Right cardiac atrium (tissue), 5 donors: ENCODE results near the gene FAM13C. TPM values are rescaled to one million over a fixed set of nuclear protein-coding genes. Genes with fewer than 3 reads are reported as not detected.
"Not testable (repeated sequence)": the region's sequence is repeated elsewhere in the genome, so short reads cannot be mapped to it uniquely, and the experiment has no call there.

ENCODE experiments used
- ATAC-seq, 2 donors: fragments of 200-7000 bp; cut with Tn5 transposase; one replicate each; pipeline versions ENCODE4 v1.8.0 to v1.9.1; 2020; ENCODE audit warnings: moderate library complexity in 2 of 2, mild to moderate bottlenecking in 1 of 2
- DNase-seq, 3 donors: peaks; one replicate each; pipeline ENCODE4 v3.0.0-alpha.2; 2020
- H3K27ac ChIP-seq: one replicate; pipeline ENCODE4 v1.5.1; 2013; ENCODE audit warnings: mild to moderate bottlenecking, low read length, control low read depth, moderate library complexity
- H3K27me3 ChIP-seq: one replicate; pipeline ENCODE4 v1.6.1; 2013; ENCODE audit not compliant: control insufficient read depth, insufficient read depth
- H3K4me1 ChIP-seq: one replicate; pipeline ENCODE4 v1.6.1; 2013; ENCODE audit warnings: low read length; ENCODE audit not compliant: control insufficient read depth, insufficient read depth
- H3K4me3 ChIP-seq: one replicate; pipeline ENCODE4 v1.5.1; 2013; ENCODE audit warnings: low read length, control low read depth
- H3K9me3 ChIP-seq: one replicate; pipeline ENCODE4 v1.6.1; 2013; ENCODE audit warnings: low read length; ENCODE audit not compliant: control insufficient read depth
- WGBS: extraction: QIAGEN DNeasy Blood & Tissue Kit; methylation state at CpG from one replicate; pipeline ENCODE4 v1.1.7; 2013; 5-methylcytosine and 5-hydroxymethylcytosine counted together
- intact Hi-C, 4 donors: fragments of 100-400 bp; cut with DNase I; formaldehyde crosslinking; loops; one replicate each; pipeline versions ENCODE4 v1.11.0 to v1.14.0; 2022 to 2023
- polyA plus RNA-seq: library from polyadenylated mRNA; stranded (reverse); fragments of 200-250 nt; gene quantifications from one replicate; pipeline ENCODE4 v1.2.3, GENCODE V29; 2013
- total RNA-seq, 4 donors: library from RNA; stranded (reverse); fragmentation: NEBNext Ultra II Directional; extraction: Animal tissue kit (Norgen Biotek cat#: 25700); gene quantifications; one replicate each; pipeline ENCODE4 v1.2.1, GENCODE V29; 2021
- donor health status: healthy with polysubstance abuse.
- donor health status: DM: no; HTN: yes; CAD: no.
- donor health status: DM: no; HTN: no; CAD: no.
- donor health status: DM: no; HTN: yes; CAD: no; lungs with severe emphysema.
- donor health status: DM: yes; HTN: yes; CAD: no.

FAM13C gene
- total and polyA plus RNA-seq, 5 donors, result 3.2 to 6.8 (median 5.3) TPM

DNA sequence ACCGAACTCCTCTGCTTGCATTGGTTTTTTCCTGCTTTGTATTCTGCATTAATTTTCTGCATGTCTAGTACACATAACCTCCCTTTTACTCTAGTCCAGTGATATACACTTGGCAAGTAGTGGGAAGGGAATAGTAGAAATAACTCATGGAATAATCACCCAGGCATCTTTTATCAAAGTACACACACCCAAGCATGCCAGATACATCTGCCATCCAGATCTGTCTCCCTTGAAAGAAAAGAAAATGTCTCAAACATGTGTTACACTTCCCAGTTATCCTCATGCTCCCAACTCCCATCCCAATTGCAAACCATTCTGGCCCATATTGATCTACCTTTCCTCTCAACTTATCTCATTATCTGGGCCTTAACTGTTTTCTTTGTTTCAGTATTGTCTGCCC, 106.9 kb downstream of the FAM13C start:
- WGBS, result 96% methylated on average over 1 of the region's 1 CpG
- DNase-seq (no peak), ATAC-seq (no peak)
- Histone ChIP-seq H3K27me3 (no peaks in the 10 kb centered on the region), H3K4me3 (no peak overlapping the region), H3K27ac (no peak overlapping the region), H3K4me1 (no peaks in the 10 kb centered on the region), H3K9me3 (no peaks in the 10 kb centered on the region)
- intact Hi-C loops, result no loop called here

DNA sequence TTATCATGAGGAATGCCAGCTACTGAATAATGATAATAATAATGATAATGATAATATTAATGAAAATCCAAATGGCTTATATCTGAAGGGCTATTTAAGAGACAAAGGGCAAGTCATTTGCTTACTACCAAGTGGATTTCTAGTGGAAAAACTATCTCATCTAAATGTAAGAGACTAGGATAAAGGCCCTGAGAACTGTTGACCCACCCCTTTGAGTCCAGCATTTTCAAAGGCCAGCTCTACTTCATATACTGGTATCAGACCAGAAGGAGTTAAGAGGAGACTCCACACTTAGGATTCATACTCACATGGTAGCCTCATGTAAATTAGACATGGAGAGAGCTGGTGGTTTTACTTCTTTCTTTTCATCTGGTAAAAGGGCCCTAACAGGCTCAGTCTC, 109.9 kb downstream of the FAM13C start:
- H3K27ac ChIP-seq, result no peak overlapping the region

DNA sequence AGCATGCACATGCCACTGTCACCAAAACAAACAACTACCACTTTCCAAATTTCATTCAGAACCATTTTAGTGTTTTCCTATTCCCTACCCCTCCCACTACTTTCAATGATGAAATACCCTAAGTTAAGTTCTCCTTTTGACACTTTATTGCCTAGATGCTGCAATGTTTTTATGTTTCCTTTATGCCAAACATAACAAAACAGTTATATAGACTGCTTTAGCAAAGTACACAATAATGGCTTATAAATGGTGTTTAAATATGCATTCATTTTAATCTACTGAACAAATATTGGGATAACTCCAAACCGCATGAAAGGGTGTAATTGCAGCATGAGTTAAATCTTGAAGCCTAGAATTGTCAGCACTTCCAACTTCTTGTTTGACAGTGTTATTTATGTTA, 116.7 kb downstream of the FAM13C start:
- Histone ChIP-seq H3K27me3 (no peaks in the 10 kb centered on the region), H3K27ac (no peak overlapping the region), H3K4me3 (no peak overlapping the region), H3K4me1 (no peaks in the 10 kb centered on the region), H3K9me3 (no peaks in the 10 kb centered on the region)
- WGBS, result 72% methylated on average over 1 of the region's 1 CpG
- ATAC-seq (no peak), DNase-seq (no peak)
- intact Hi-C loops, result loop anchor here in 3 of 4 donors (10.0 kb wide), 3 partner anchors 109 to 329 kb away; no protein-coding TSS in a partner anchor

More for the DNA sequence above, 109.9 kb downstream of the FAM13C start:
- intact Hi-C loops, result no loop called here
- Histone ChIP-seq H3K4me1 (no peaks in the 10 kb centered on the region), H3K4me3 (no peak overlapping the region), H3K9me3 (no peaks in the 10 kb centered on the region), H3K27me3 (no peaks in the 10 kb centered on the region)
- ATAC-seq, result no peak
- no peak for DNase-seq

DNA sequence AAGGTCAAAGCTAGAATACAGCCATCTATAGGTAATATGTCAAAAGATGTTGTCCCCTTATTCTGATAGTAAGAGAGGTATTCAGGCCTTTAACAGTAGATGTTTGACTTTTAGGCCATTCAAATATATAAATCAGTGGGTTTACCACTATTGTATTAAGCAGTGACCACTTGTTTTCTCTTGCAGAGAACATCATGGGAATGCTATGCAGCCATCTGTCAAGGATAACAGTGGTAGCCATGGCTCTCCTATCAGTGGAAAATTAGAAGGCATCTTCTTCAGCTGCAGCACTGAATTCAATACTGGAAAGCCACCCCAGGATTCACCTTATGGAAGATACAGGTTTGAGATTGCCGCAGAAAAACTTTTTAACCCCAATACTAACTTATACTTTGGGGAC, 117.5 kb downstream of the FAM13C start:
- no peak overlapping the region for H3K27ac ChIP-seq
- WGBS, result 95% methylated on average over 1 of the region's 1 CpG
- H3K4me1 ChIP-seq, result no peaks in the 10 kb centered on the region
- H3K27me3 ChIP-seq, result no peaks in the 10 kb centered on the region
- ATAC-seq (no peak), DNase-seq (no peak)
- intact Hi-C loops, result loop anchor here in 3 of 4 donors (5.0 to 10.0 kb wide), 5 partner anchors 110 to 377 kb away; no protein-coding TSS in a partner anchor
- no peak overlapping the region for H3K4me3 ChIP-seq
- H3K9me3 ChIP-seq, result no peaks in the 10 kb centered on the region

DNA sequence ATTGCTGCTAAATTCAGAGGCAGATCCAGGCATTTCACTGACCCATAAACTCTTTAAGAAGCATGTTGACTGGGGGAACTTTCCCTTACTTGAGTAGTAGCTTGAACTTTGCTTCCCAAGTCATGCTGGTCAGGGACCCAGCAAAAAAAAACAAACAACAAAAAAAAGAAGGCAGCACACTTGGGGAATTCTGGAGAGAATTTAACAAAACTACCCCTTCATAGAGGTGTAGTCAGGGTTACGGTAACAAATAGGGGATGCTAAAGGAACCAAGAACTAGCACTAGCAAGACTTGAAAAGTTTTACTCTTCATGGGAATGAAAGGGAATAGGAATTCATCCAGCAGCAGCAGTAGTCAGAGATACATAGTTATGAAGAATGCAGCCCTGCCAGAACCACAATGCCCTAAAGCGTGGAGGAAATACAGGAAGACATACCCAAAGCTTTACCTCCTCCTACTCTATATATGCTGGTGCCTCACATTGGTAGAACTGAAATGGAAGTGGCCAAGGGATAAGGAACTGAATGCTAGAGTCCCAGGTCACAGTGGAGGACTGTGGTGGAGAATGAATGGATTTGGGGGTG, 118.6 kb downstream of the FAM13C start:
- DNase-seq, result no peak
- WGBS, result 96% methylated on average over 2 of the region's 2 CpGs
- no peaks in the 10 kb centered on the region for H3K27me3 ChIP-seq
- H3K9me3 ChIP-seq, result no peaks in the 10 kb centered on the region
- H3K4me3 ChIP-seq, result no peak overlapping the region
- no peak for ATAC-seq
- H3K27ac ChIP-seq, result no peak overlapping the region
- intact Hi-C loops, result loop anchor here in 3 of 4 donors (5.0 to 10.0 kb wide), 5 partner anchors 111 to 379 kb away; no protein-coding TSS in a partner anchor
- no peaks in the 10 kb centered on the region for H3K4me1 ChIP-seq

DNA sequence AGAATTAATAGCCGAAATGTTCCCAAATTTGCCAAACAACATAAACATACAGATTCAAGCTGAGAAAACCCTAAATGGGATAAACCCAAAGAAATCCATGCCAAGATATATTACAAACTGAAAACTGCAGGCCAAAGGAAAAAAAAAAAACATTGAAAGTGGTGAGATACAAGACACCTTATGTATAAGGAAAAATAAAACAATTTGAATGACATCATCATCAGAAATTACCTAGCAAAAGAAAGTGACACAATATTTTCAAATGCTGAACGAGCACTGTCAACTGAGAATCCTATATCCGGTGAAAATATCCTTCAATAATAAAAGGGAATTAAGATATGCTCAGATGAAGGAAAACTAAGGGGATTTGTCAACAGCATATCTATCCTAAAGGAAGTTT, 119.4 kb downstream of the FAM13C start:
- Histone ChIP-seq H3K27ac (no peak overlapping the region), H3K4me3 (no peak overlapping the region), H3K9me3 (no peaks in the 10 kb centered on the region), H3K4me1 (no peaks in the 10 kb centered on the region), H3K27me3 (no peaks in the 10 kb centered on the region)
- DNase-seq, result no peak
- intact Hi-C loops, result loop anchor here in 3 of 4 donors (5.0 to 10.0 kb wide), 5 partner anchors 112 to 379 kb away; no protein-coding TSS in a partner anchor
- ATAC-seq, result no peak
- WGBS, result 89% methylated on average over 3 of the region's 3 CpGs

DNA sequence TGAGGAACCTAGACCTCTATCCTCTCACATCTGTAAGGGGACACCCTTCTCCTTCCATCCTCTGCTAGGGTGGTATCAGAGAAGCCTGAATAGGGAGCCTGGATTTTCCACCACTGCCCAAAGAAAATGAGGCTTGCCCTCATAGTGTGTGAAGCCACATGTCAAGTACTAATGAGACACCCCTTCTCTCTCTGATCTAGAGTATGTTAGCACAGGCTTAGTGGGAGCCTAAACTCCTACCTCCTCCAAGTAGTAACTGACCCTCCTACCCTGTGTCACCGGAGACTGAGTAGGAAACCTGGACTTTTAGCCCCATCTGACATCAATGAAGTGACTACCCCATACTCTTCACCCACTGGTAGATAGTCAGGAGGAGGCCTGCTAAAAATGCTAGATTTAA, 120.3 kb downstream of the FAM13C start:
- intact Hi-C loops, result loop anchor here in 3 of 4 donors (5.0 to 10.0 kb wide), 5 partner anchors 113 to 380 kb away; no protein-coding TSS in a partner anchor
- Histone ChIP-seq H3K4me3 (no peak overlapping the region), H3K4me1 (no peaks in the 10 kb centered on the region), H3K27ac (no peak overlapping the region), H3K27me3 (no peaks in the 10 kb centered on the region), H3K9me3 (no peaks in the 10 kb centered on the region)
- DNase-seq (no peak), ATAC-seq (no peak)
- 96% methylated on average over 1 of the region's 1 CpG for WGBS

DNA sequence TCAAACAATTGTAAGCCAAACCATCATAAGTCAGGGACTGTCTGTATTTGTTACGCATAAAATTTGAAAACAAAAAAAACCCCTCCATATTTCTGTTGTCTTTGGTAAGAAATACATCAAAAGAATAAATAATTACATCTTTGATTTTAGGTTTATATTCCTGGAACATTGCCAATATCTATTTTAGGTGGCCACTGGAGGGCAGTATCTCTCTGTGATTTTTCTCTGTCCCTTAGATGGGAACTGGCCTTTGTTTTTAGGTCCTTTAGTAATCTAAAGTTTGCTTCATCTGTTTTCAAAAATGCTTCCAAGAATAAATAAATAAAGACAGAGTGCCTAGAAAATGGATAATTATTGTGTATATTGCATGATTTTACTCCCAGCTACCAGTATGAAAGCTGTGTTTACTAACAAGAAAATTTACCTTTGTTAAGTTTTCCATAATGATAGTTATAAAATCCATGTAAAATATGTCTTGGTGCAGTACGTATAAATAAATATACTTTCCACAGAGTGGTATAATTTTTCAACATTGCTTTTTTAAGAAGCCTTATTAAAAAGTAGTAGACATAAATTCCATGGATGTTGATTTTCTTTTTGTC, 121.7 kb downstream of the FAM13C start:
- intact Hi-C loops, result loop anchor here in 3 of 4 donors (5.0 to 10.0 kb wide), 5 partner anchors 114 to 382 kb away; no protein-coding TSS in a partner anchor
- WGBS, result 39% methylated on average over 2 of the region's 2 CpGs
- Histone ChIP-seq H3K27ac (no peak overlapping the region), H3K4me3 (no peak overlapping the region), H3K9me3 (no peaks in the 10 kb centered on the region), H3K27me3 (no peaks in the 10 kb centered on the region), H3K4me1 (no peaks in the 10 kb centered on the region)
- ATAC-seq (no peak), DNase-seq (no peak)

DNA sequence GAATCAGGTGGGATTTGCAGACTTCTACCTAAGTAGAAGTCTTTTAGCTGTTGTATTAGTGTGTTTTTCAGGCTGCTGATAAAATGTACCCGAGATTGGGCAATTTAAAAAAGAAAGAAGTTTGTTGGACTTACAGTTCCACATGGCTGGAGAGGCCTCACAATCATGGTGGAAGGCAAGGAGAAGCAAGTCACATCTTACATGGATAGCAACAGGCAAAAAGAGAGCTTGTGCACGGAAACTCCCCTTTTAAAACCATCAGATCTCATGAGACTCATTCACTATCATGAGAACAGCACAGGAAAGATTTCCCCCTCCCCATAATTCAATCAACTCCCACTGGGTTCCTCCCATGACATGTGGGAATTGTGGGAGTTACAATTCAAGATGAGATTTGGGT, 123.2 kb downstream of the FAM13C start:
- intact Hi-C loops, result loop anchor here in 3 of 4 donors (5.0 to 10.0 kb wide), 3 partner anchors 226 to 383 kb away; no protein-coding TSS in a partner anchor
- 70% methylated on average over 2 of the region's 2 CpGs for WGBS

DNA sequence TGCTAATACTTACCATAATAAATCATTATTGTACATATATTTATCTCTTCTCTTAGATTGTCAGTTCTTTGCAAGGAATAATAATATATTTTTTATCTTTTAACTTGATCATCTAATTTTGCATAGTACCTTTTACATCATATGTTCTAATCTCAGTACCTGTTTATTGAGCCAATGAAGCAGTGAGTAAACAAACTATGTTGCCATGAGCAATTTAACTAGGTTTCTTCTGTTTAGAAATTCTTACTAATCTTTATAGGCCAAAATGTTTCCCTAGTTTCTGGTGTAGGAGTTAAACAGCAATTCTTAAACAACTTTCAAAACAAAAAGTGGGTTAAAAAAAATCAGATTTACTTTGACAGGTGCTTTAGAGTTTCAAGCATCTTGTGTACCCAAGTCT, 124.6 kb downstream of the FAM13C start:
- DNase-seq (no peak), ATAC-seq (no peak)
- intact Hi-C loops, result loop anchor here in 3 of 4 donors (5.0 to 10.0 kb wide), 3 partner anchors 227 to 385 kb away; no protein-coding TSS in a partner anchor
- Histone ChIP-seq H3K27me3 (no peaks in the 10 kb centered on the region), H3K4me1 (no peaks in the 10 kb centered on the region), H3K9me3 (no peaks in the 10 kb centered on the region), H3K27ac (no peak overlapping the region), H3K4me3 (no peak overlapping the region)

More for the DNA sequence above, 123.2 kb downstream of the FAM13C start:
- H3K4me1 ChIP-seq, H3K27ac ChIP-seq, H3K4me3 ChIP-seq, DNase-seq, H3K27me3 ChIP-seq, H3K9me3 ChIP-seq, ATAC-seq: not testable (repeated sequence)

DNA sequence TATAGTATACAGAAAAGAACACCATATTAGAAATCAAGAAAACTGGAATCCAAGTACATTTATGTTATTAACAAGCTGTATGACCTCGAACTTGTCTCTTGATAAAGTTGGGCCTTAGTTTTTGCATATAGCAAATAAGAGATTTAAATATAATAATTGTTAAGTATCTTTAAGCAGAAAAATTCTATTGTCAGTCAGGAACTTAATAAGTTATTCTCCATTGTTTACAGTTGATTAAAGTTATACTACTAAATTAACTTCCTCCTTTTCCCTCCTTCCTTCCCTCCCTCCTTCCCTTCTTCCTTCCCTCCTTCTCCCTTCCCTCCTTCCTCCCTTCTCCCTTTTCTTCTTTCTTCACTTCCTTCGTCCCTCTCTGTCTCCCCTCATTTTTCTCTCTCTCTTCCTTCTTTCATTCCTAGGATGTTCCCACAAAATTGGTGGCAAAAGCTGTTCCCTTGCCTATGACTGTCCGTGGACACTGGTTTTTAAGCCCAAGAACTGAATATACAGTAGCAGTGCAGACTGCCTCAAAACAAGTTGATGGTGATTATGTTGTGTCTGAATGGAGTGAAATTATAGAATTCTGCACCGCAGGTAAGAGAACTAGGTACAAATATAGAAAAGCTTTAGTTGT, 126.2 kb downstream of the FAM13C start:
- intact Hi-C loops, result loop anchor here in 3 of 4 donors (5.0 to 10.0 kb wide), 3 partner anchors 229 to 386 kb away; no protein-coding TSS in a partner anchor
- Histone ChIP-seq H3K27me3 (no peaks in the 10 kb centered on the region), H3K4me1 (no peaks in the 10 kb centered on the region), H3K4me3 (no peak overlapping the region), H3K27ac (no peak overlapping the region), H3K9me3 (no peaks in the 10 kb centered on the region)
- no peak for DNase-seq
- 81% methylated on average over 4 of the region's 4 CpGs for WGBS
- ATAC-seq, result no peak
